ENCODE measurements around the gene GYS2.
A peak's percentile ranks its signal among the peaks of the same experiment; 100 is the strongest.
"Not testable (repeated sequence)": the region's sequence is repeated elsewhere in the genome, so short reads cannot be mapped to it uniquely, and the experiment has no call there.

GYS2 gene

DNA sequence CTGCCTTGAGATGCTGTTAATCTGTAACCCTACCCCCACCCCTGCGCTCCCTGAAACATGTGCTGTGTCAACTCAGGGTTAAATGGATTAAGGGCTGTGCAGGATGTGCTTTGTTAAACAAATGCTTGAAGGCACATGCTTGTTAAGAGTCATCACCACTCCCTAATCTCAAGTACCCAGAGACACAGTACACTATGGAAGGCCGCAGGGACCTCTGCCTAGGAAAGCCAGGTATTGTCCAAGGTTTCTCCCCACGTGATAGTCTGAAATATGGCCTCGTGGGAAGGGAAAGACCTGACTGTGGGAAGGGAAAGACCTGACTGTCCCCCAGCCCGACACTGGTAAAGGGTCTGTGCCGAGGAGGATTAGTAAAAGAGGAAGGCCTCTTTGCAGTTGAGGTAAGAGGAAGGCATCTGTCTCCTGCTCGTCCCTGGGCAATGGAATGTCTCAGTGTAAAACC is 40.4 kb upstream of the GYS2 start:
- not testable (repeated sequence) for H3K4me3 ChIP-seq (replicated peaks; ENCODE audit: insufficient read depth, low read length); H3K27ac ChIP-seq (replicated peaks); H3K27me3 ChIP-seq (ENCODE audit: insufficient read depth, poor library complexity, severe bottlenecking)
- TF ChIP-seq SPI1 (IDR thresholded peaks at IDR 0.05; ENCODE audit: borderline replicate concordance, low read depth): peak; percentile 71
- DNase-seq (ENCODE audit: low read depth in 1 of 2, low spot score in 1 of 2): peak in 1 of 2 experiments; percentile 10

- no peak for TF ChIP-seq SPI1 (IDR thresholded peaks at IDR 0.05; ENCODE audit: borderline replicate concordance, low read depth)
- no peak for TF ChIP-seq GABPA (IDR thresholded peaks at IDR 0.05; ENCODE audit: low read depth)
- H3K27ac ChIP-seq (replicated peaks): no peak overlapping the region
- H3K4me3 ChIP-seq (replicated peaks; ENCODE audit: insufficient read depth, low read length): no peak overlapping the region
- no peak for DNase-seq (ENCODE audit: low read depth in 1 of 2, low spot score in 1 of 2)
- H3K27me3 ChIP-seq (ENCODE audit: insufficient read depth, poor library complexity, severe bottlenecking): no peaks in the 10 kb centered on the region
These were observed 39.9 kb upstream of the GYS2 start for GRCh38 chr12:21644516-21644915.

DNA sequence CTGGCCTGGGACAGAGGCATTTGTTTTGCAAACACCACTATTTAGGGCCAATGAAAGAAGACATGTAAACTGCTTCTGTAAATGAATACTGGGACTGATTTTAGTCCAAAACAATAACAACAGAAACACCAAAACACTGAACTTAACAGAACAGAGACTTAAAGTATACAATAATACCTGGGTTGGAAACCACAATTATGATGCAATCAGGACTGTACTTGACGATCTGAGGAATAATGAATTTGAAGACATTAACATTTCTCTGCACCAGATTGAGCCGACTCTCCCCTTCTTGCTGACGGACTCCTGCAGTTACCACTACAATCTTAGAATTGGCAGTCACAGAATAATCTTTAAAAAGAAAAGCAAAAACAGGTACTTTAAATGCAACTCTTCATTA is 39.1 kb upstream of the GYS2 start:
- no peak overlapping the region for H3K4me3 ChIP-seq (replicated peaks; ENCODE audit: insufficient read depth, low read length)
- no peak for TF ChIP-seq POLR2AphosphoS5 (IDR thresholded peaks at IDR 0.05; ENCODE audit: low read depth)
- TF ChIP-seq, protein P1, sequence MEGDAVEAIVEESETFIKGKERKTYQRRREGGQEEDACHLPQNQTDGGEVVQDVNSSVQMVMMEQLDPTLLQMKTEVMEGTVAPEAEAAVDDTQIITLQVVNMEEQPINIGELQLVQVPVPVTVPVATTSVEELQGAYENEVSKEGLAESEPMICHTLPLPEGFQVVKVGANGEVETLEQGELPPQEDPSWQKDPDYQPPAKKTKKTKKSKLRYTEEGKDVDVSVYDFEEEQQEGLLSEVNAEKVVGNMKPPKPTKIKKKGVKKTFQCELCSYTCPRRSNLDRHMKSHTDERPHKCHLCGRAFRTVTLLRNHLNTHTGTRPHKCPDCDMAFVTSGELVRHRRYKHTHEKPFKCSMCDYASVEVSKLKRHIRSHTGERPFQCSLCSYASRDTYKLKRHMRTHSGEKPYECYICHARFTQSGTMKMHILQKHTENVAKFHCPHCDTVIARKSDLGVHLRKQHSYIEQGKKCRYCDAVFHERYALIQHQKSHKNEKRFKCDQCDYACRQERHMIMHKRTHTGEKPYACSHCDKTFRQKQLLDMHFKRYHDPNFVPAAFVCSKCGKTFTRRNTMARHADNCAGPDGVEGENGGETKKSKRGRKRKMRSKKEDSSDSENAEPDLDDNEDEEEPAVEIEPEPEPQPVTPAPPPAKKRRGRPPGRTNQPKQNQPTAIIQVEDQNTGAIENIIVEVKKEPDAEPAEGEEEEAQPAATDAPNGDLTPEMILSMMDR (IDR thresholded peaks at IDR 0.05; ENCODE audit: insufficient read depth, low read length): no peak
- TF ChIP-seq, protein P2, sequence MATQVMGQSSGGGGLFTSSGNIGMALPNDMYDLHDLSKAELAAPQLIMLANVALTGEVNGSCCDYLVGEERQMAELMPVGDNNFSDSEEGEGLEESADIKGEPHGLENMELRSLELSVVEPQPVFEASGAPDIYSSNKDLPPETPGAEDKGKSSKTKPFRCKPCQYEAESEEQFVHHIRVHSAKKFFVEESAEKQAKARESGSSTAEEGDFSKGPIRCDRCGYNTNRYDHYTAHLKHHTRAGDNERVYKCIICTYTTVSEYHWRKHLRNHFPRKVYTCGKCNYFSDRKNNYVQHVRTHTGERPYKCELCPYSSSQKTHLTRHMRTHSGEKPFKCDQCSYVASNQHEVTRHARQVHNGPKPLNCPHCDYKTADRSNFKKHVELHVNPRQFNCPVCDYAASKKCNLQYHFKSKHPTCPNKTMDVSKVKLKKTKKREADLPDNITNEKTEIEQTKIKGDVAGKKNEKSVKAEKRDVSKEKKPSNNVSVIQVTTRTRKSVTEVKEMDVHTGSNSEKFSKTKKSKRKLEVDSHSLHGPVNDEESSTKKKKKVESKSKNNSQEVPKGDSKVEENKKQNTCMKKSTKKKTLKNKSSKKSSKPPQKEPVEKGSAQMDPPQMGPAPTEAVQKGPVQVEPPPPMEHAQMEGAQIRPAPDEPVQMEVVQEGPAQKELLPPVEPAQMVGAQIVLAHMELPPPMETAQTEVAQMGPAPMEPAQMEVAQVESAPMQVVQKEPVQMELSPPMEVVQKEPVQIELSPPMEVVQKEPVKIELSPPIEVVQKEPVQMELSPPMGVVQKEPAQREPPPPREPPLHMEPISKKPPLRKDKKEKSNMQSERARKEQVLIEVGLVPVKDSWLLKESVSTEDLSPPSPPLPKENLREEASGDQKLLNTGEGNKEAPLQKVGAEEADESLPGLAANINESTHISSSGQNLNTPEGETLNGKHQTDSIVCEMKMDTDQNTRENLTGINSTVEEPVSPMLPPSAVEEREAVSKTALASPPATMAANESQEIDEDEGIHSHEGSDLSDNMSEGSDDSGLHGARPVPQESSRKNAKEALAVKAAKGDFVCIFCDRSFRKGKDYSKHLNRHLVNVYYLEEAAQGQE (IDR thresholded peaks at IDR 0.05; ENCODE audit: insufficient replicate concordance, low read depth): no peak
- TF ChIP-seq GABPA (IDR thresholded peaks at IDR 0.05; ENCODE audit: low read depth): no peak
- no peak for TF ChIP-seq SPI1 (IDR thresholded peaks at IDR 0.05; ENCODE audit: borderline replicate concordance, low read depth)
- no peak for DNase-seq (ENCODE audit: low read depth in 1 of 2, low spot score in 1 of 2)
- no peak overlapping the region for H3K27ac ChIP-seq (replicated peaks)
- H3K27me3 ChIP-seq (ENCODE audit: insufficient read depth, poor library complexity, severe bottlenecking): no peaks in the 10 kb centered on the region

GRCh38 chr12:21642707-21643389 is 38.2 kb upstream of the GYS2 start:
- no peak overlapping the region for H3K4me3 ChIP-seq (replicated peaks; ENCODE audit: insufficient read depth, low read length)
- H3K27me3 ChIP-seq (ENCODE audit: insufficient read depth, poor library complexity, severe bottlenecking): no peaks in the 10 kb centered on the region
- TF ChIP-seq GABPA (IDR thresholded peaks at IDR 0.05; ENCODE audit: low read depth): no peak
- TF ChIP-seq, protein P2 (IDR thresholded peaks at IDR 0.05; ENCODE audit: insufficient replicate concordance, low read depth): no peak
- TF ChIP-seq POLR2AphosphoS5 (IDR thresholded peaks at IDR 0.05; ENCODE audit: low read depth): no peak
- no peak for TF ChIP-seq SPI1 (IDR thresholded peaks at IDR 0.05; ENCODE audit: borderline replicate concordance, low read depth)
- TF ChIP-seq, protein P1 (IDR thresholded peaks at IDR 0.05; ENCODE audit: insufficient read depth, low read length): no peak
- DNase-seq (ENCODE audit: low read depth in 1 of 2, low spot score in 1 of 2): no peak
- no peak overlapping the region for H3K27ac ChIP-seq (replicated peaks)

Data from HL-60 (cell line).